Left lung (tissue), 10 donors: ENCODE data around the gene TGM4. TPM values are rescaled to one million over a fixed set of nuclear protein-coding genes. Genes with fewer than 3 reads are reported as not detected.
A peak's percentile ranks its signal among the peaks of the same experiment; 100 is the strongest.

Experiments
- ATAC-seq: fragments of 200-7000 bp; cut with Tn5 transposase; one replicate; pipeline ENCODE4 v1.9.1; 2020; ENCODE audit warnings: moderate library complexity
- DNase-seq, 4 donors: peaks; one replicate each; pipeline ENCODE4 v3.0.0-alpha.2; 2013 to 2020
- H3K27ac ChIP-seq, 2 donors: fragments of 200-600 bp; sonication (generic) in 1 of 2; one replicate each; pipeline versions ENCODE4 v1.5.0 to v1.8.0; 2020 to 2021
- H3K27me3 ChIP-seq, 2 donors: fragments of 200-600 bp; sonication (generic) in 1 of 2; one replicate each; pipeline versions ENCODE4 v1.5.0 to v1.8.0; 2020 to 2021
- H3K36me3 ChIP-seq, 2 donors: fragments of 200-600 bp; sonication (generic) in 1 of 2; one replicate each; pipeline versions ENCODE4 v1.5.0 to v1.8.0; 2020 to 2021
- H3K4me1 ChIP-seq, 2 donors: fragments of 200-600 bp; one replicate each; pipeline ENCODE4 v1.8.0; 2021
- H3K4me3 ChIP-seq, 2 donors: fragments of 200-600 bp; sonication (generic) in 1 of 2; one replicate each; pipeline versions ENCODE4 v1.5.0 to v1.8.0; 2020 to 2021; ENCODE audit warnings: mild to moderate bottlenecking in 1 of 2
- H3K9me3 ChIP-seq, 2 donors: fragments of 200-600 bp; sonication (generic) in 1 of 2; one replicate each; pipeline versions ENCODE4 v1.5.0 to v1.8.0; 2020 to 2021
- CTCF ChIP-seq, 2 donors: fragments of 200-600 bp; sonication (generic) in 1 of 2; IDR thresholded peaks; one replicate each; pipeline versions ENCODE4 v1.5.0 to v1.8.0; 2021; ENCODE audit warnings: antibody characterized with exemption in 2 of 2
- intact Hi-C, 2 donors: fragments of 100-400 bp; cut with DNase I; formaldehyde crosslinking; loops; one replicate each; pipeline versions ENCODE4 v1.11.2 to v1.14.2; 2022
- polyA plus RNA-seq, 6 donors: library from polyadenylated mRNA; unstranded; fragments of 120-200 nt; gene quantifications; one replicate each; pipeline ENCODE4 v1.2.1, GENCODE V29; 2013; ENCODE audit not compliant: insufficient read length in 6 of 6
- total RNA-seq, 2 donors: library from RNA; stranded (reverse); fragmentation: NEBNext Ultra II Directional; extraction: Animal tissue kit (Norgen Biotek cat#: 25700); gene quantifications; one replicate each; pipeline ENCODE4 v1.2.1, GENCODE V29; 2021
- donor health status: DM: no; HTN: yes; CAD: no.
- donor health status: DM: no; HTN: no; CAD: no.

Gene TGM4
- total and polyA plus RNA-seq, 8 donors = 0.06 to 0.14 (median 0.06) TPM; not detected in 3

GRCh38 chr3:44909063-44909462 is 34.7 kb downstream of the TGM4 start:
- H3K36me3 ChIP-seq = no peaks in the 10 kb centered on the region
- no peak for DNase-seq
- no peaks in the 10 kb centered on the region for H3K9me3 ChIP-seq
- no peaks in the 10 kb centered on the region for H3K4me1 ChIP-seq
- H3K4me3 ChIP-seq = no peak overlapping the region
- no peak for TF ChIP-seq CTCF (IDR thresholded peaks at IDR 0.05)
- no peak for ATAC-seq
- intact Hi-C loops = no loop called here
- peaks cover 0 to 14% of the 10 kb centered on the region in 2 donors for H3K27me3 ChIP-seq
- no peak overlapping the region for H3K27ac ChIP-seq

GRCh38 chr3:44910693-44911092 is 36.3 kb downstream of the TGM4 start:
- H3K27me3 ChIP-seq = peaks cover 0 to 14% of the 10 kb centered on the region in 2 donors
- peaks cover 0 to 4% of the 10 kb centered on the region in 2 donors for H3K4me1 ChIP-seq
- no peaks in the 10 kb centered on the region for H3K36me3 ChIP-seq
- intact Hi-C loops = loop anchor here in 1 of 2 donors (10.0 kb wide), 1 partner anchor 376 kb away; no protein-coding TSS in a partner anchor
- no peak for TF ChIP-seq CTCF (IDR thresholded peaks at IDR 0.05)
- no peak overlapping the region for H3K27ac ChIP-seq
- no peaks in the 10 kb centered on the region for H3K9me3 ChIP-seq
- DNase-seq = no peak
- no peak overlapping the region for H3K4me3 ChIP-seq
- no peak for ATAC-seq

GRCh38 chr3:44913868-44914468 is 39.6 kb downstream of the TGM4 start:
- no peaks in the 10 kb centered on the region for H3K9me3 ChIP-seq
- intact Hi-C loops = loop anchor here in 1 of 2 donors (10.0 kb wide), 1 partner anchor 379 kb away; no protein-coding TSS in a partner anchor
- peaks cover 0 to 12% of the 10 kb centered on the region in 2 donors for H3K27me3 ChIP-seq
- H3K36me3 ChIP-seq = peaks cover 0 to 33% of the 10 kb centered on the region in 2 donors
- peak; percentile 70 to 81 for TF ChIP-seq CTCF (IDR thresholded peaks at IDR 0.05)
- no peak overlapping the region for H3K27ac ChIP-seq
- ATAC-seq = peak; percentile 93
- peak in 3 of 4 donors; percentile 11 to 64 (median 64) for DNase-seq
- H3K4me1 ChIP-seq = peaks cover 0 to 7% of the 10 kb centered on the region in 2 donors
- no peak overlapping the region for H3K4me3 ChIP-seq

- H3K27me3 ChIP-seq = peaks cover 0 to 2% of the 10 kb centered on the region in 2 donors
- peaks cover 0 to 36% of the 10 kb centered on the region in 2 donors for H3K36me3 ChIP-seq
- H3K27ac ChIP-seq = no peak overlapping the region
- peaks cover 0 to 7% of the 10 kb centered on the region in 2 donors for H3K4me1 ChIP-seq
- H3K9me3 ChIP-seq = no peaks in the 10 kb centered on the region
- ATAC-seq (peak; percentile 86), DNase-seq (no peak)
- TF ChIP-seq CTCF (IDR thresholded peaks at IDR 0.05) = peak in 1 of 2 donors; percentile 14
- no peak overlapping the region for H3K4me3 ChIP-seq
- intact Hi-C loops = loop anchor here in 1 of 2 donors (10.0 kb wide), 1 partner anchor 380 kb away; no protein-coding TSS in a partner anchor
Measured at GRCh38 chr3:44914936-44915335, 40.5 kb downstream of the TGM4 start.

GRCh38 chr3:44915702-44916438 is 41.5 kb downstream of the TGM4 start:
- DNase-seq = peak in 1 of 4 donors; percentile 43
- H3K27ac ChIP-seq = no peak overlapping the region
- intact Hi-C loops = loop anchor here in 1 of 2 donors (10.0 kb wide), 1 partner anchor 381 kb away; no protein-coding TSS in a partner anchor

More at GRCh38 chr3:44915702-44916438, 41.5 kb downstream of the TGM4 start:
- peak; percentile 16 for ATAC-seq
- peaks cover 0 to 7% of the 10 kb centered on the region in 2 donors for H3K4me1 ChIP-seq
- no peaks in the 10 kb centered on the region for H3K9me3 ChIP-seq
- H3K36me3 ChIP-seq = peaks cover 0 to 45% of the 10 kb centered on the region in 2 donors
- TF ChIP-seq CTCF (IDR thresholded peaks at IDR 0.05) = no peak
- no peak overlapping the region for H3K4me3 ChIP-seq
- no peaks in the 10 kb centered on the region for H3K27me3 ChIP-seq
